HepG2 (cell line): Measurements from ENCODE around the gene GRIN3B. TPM values are rescaled to one million over a fixed set of nuclear protein-coding genes. Genes with fewer than 3 reads are reported as not detected.

Source experiments
- ADNP ChIP-seq: sonication (generic); formaldehyde crosslinking; IDR thresholded peaks from 2 replicates; pipeline ENCODE4 v1.4.0; 2020; ENCODE audit warnings: missing genetic modification reagents
- ARNT2 ChIP-seq: sonication (generic); formaldehyde crosslinking; IDR thresholded peaks from 2 replicates; pipeline ENCODE4 v1.8.0; 2022; ENCODE audit warnings: mild to moderate bottlenecking, low read depth, missing genetic modification reagents, moderate library complexity
- CBX2 ChIP-seq, 2 experiments: fragments of 200-600 bp in 1 of 2; sonication (generic); formaldehyde crosslinking in 1 of 2; IDR thresholded peaks; 2 replicates each; pipeline versions ENCODE4 v1.7.0 to v1.8.1; 2018 to 2022; ENCODE audit warnings: low read depth in 2 of 2, low read length in 1 of 2, mild to moderate bottlenecking in 1 of 2, missing genetic modification reagents in 1 of 2
- EEA1 ChIP-seq: sonication (generic); formaldehyde crosslinking; IDR thresholded peaks from 2 replicates; pipeline ENCODE4 v1.5.1; 2020; ENCODE audit warnings: mild to moderate bottlenecking, missing genetic modification reagents, borderline replicate concordance
- GABPA ChIP-seq, 2 experiments: IDR thresholded peaks; 2 replicates each; pipeline ENCODE4 v1.6.1; 2011 to 2016; ENCODE audit warnings: low read depth in 2 of 2, low read length in 1 of 2, missing biosample characterization in 1 of 2, missing genetic modification characterization in 1 of 2
- HNRNPH1 ChIP-seq: fragments of 200-400 bp; formaldehyde crosslinking; optimal IDR thresholded peaks from 2 replicates; pipeline ENCODE3; 2017; ENCODE audit warnings: mild to moderate bottlenecking, low read depth, low read length
- NFYC ChIP-seq: IDR thresholded peaks from 2 replicates; pipeline ENCODE4 v1.6.1; 2016; ENCODE audit warnings: missing genetic modification reagents, missing compliant biosample characterization
- PHF8 ChIP-seq: sonication (generic); formaldehyde crosslinking; IDR thresholded peaks from 2 replicates; pipeline ENCODE4 v1.5.0; 2020; ENCODE audit warnings: missing genetic modification reagents
- PITX1 ChIP-seq: sonication (generic); formaldehyde crosslinking; IDR thresholded peaks from 2 replicates; pipeline ENCODE4 v1.5.1; 2020; ENCODE audit warnings: mild to moderate bottlenecking, missing genetic modification reagents
- RBM39 ChIP-seq: fragments of 200-400 bp; formaldehyde crosslinking; IDR thresholded peaks from one replicate; pipeline ENCODE4 v1.6.1; 2018; ENCODE audit warnings: antibody characterized with exemption, mild to moderate bottlenecking, low read depth, low read length; ENCODE audit not compliant: poor library complexity, severe bottlenecking
- RFX5 ChIP-seq: IDR thresholded peaks from 2 replicates; pipeline ENCODE4 v1.6.1; 2011; ENCODE audit warnings: low read depth, low read length, improper control_type of control experiment
- SAP130 ChIP-seq: IDR thresholded peaks from 2 replicates; pipeline ENCODE4 v1.6.1; 2016; ENCODE audit warnings: low read depth
- SMYD3 ChIP-seq: sonication (generic); formaldehyde crosslinking; IDR thresholded peaks from 2 replicates; pipeline ENCODE4 v1.8.1; 2023; ENCODE audit warnings: mild to moderate bottlenecking, missing genetic modification reagents
- SP1 ChIP-seq, 2 experiments: fragments of 450-650 bp in 1 of 2; sonication (generic) in 1 of 2; formaldehyde crosslinking in 1 of 2; IDR thresholded peaks; 2 replicates each; pipeline versions ENCODE4 v1.4.0 to v1.6.1; 2016 to 2020; ENCODE audit warnings: missing genetic modification reagents in 1 of 2
- TBX3 ChIP-seq: fragments of 450-650 bp; IDR thresholded peaks from 2 replicates; pipeline ENCODE4 v1.6.1; 2017; ENCODE audit warnings: antibody characterized with exemption, mild to moderate bottlenecking, inconsistent platforms, borderline replicate concordance
- YY1 ChIP-seq: IDR thresholded peaks from 2 replicates; pipeline ENCODE4 v1.6.1; 2011; ENCODE audit warnings: low read length, low read depth, moderate library complexity, mild to moderate bottlenecking; ENCODE audit not compliant: insufficient read depth, insufficient replicate concordance
- ZC3H13 ChIP-seq: sonication (generic); formaldehyde crosslinking; IDR thresholded peaks from 2 replicates; pipeline ENCODE4 v1.8.1; 2023; ENCODE audit warnings: mild to moderate bottlenecking, missing genetic modification reagents, moderate library complexity
- ZNF205 ChIP-seq: IDR thresholded peaks from 2 replicates; pipeline ENCODE4 v1.6.1; 2018; ENCODE audit warnings: missing biosample characterization, missing genetic modification reagents
- ZNF354B ChIP-seq: sonication (generic); formaldehyde crosslinking; IDR thresholded peaks from 2 replicates; pipeline ENCODE4 v1.8.0; 2022; ENCODE audit warnings: mild to moderate bottlenecking, missing genetic modification reagents
- ZNF430 ChIP-seq: sonication (generic); formaldehyde crosslinking; IDR thresholded peaks from 2 replicates; pipeline ENCODE4 v1.9.0; 2021; ENCODE audit warnings: mild to moderate bottlenecking, missing genetic modification reagents
- ZNF556 ChIP-seq: sonication (generic); formaldehyde crosslinking; IDR thresholded peaks from 2 replicates; pipeline ENCODE4 v1.4.0; 2020; ENCODE audit warnings: mild to moderate bottlenecking, missing genetic modification reagents, borderline replicate concordance
- ZNF782 ChIP-seq: sonication (generic); formaldehyde crosslinking; IDR thresholded peaks from 2 replicates; pipeline ENCODE4 v1.4.0; 2020; ENCODE audit warnings: missing genetic modification reagents, mild to moderate bottlenecking, borderline replicate concordance
- ZNF788 ChIP-seq: sonication (generic); formaldehyde crosslinking; IDR thresholded peaks from 2 replicates; pipeline ENCODE4 v1.5.0; 2020; ENCODE audit warnings: mild to moderate bottlenecking, missing genetic modification reagents, borderline replicate concordance
- ZSCAN25 ChIP-seq: sonication (generic); formaldehyde crosslinking; IDR thresholded peaks from 2 replicates; pipeline ENCODE4 v1.8.0; 2022; ENCODE audit warnings: mild to moderate bottlenecking, missing genetic modification reagents
- ZSCAN29 ChIP-seq: sonication (generic); formaldehyde crosslinking; conservative IDR thresholded peaks from 2 replicates; pipeline ENCODE4 v1.4.0; 2020; ENCODE audit warnings: mild to moderate bottlenecking, missing genetic modification reagents
- polyA plus RNA-seq, 8 experiments: library from polyadenylated mRNA; depleted of rRNA in 3 of 8; stranded (reverse) in 7 of 8; unstranded in 1 of 8; fragments of >200 nt; fragmentation: Illumina TruSeq in 4 of 8; extraction: Trizol in 4 of 8; gene quantifications; 2 replicates each; pipeline versions ENCODE4 v1.2.1 to v1.2.3, GENCODE V29; 2011 to 2016; ENCODE audit warnings: low read depth in 4 of 8, missing spikeins in 1 of 8, mixed read lengths in 1 of 8; ENCODE audit not compliant: insufficient read depth in 1 of 8
- total RNA-seq, 5 experiments: library from RNA; depleted of rRNA; stranded (reverse); fragments of >200 nt; fragmentation: Illumina TruSeq; extraction: Trizol; gene quantifications; 2 replicates each; pipeline ENCODE4 v1.2.3, GENCODE V29; 2016; ENCODE audit warnings: low read depth in 1 of 5
- TF ChIP-seq, protein P1 (sequence below): sonication (generic); formaldehyde crosslinking; IDR thresholded peaks from 2 replicates; pipeline ENCODE4 v1.8.0; 2022; ENCODE audit warnings: mild to moderate bottlenecking, missing genetic modification reagents
- TF ChIP-seq, protein P2 (sequence below): IDR thresholded peaks from 2 replicates; pipeline ENCODE4 v1.6.1; 2012; ENCODE audit warnings: low read length, improper control_type of control experiment

The GRIN3B gene
- total and polyA plus RNA-seq, 2 of the 13 experiments (the other 11 are each of a cell fraction or from before 2014, with no cell fraction given), result 0.07 to 0.20 TPM

DNA sequence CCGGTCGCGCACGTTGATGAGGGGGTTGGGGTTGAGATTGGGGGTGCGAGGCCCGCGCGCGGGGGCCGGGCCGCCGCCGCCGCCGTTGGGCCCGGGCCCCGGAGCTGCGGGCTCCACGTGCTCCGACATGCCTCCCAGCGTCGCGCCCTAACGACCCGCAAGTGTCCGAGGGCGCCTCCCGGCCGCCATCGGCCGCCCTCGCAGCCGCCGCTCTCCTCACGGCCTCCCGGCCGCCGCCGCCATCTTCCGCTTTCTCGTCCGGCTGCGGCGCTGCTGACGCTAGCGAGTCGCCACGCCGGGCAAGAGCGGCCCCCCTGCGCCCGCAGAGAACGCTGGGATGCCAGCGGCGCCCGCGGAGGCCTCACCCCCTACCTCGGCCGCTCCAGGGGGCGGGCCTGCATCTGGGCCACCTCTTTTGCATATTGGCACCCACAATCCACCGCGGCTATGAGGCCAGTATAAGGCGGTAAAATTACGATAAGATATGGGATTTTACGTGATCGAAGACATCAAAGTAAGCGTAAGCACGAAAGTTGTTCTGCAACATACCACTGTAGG, 20.7 kb downstream of the GRIN3B start, which contains the start of gene TMEM259 (continued):
- no peak for TF ChIP-seq CBX2 (IDR thresholded peaks at IDR 0.05; ENCODE audit: low read depth, low read length)
- TF ChIP-seq CBX2 (CRISPR knock-in tag; IDR thresholded peaks at IDR 0.05; ENCODE audit: low read depth), result no peak
- TF ChIP-seq YY1, result peak; percentile 97
- no peak for TF ChIP-seq NFYC
- no peak for TF ChIP-seq RFX5
- TF ChIP-seq ZNF205 (CRISPR knock-in tag), result no peak
- no peak for TF ChIP-seq SP1 (IDR thresholded peaks at IDR 0.05)
- peak; percentile 48; the same call in 1 of the 2 replicates for TF ChIP-seq SP1 (CRISPR knock-in tag; IDR thresholded peaks at IDR 0.05)
- no peak for TF ChIP-seq ADNP
- TF ChIP-seq ZNF430, result no peak
- TF ChIP-seq ARNT2 (CRISPR knock-in tag), result peak; percentile 22; the same call in 1 of the 2 replicates
- TF ChIP-seq ZSCAN29 (CRISPR knock-in tag), result 0 out of 2 replicates have a peak, but pooled peaks have one; percentile 55
- TF ChIP-seq PHF8, result peak; percentile 72
- TF ChIP-seq RBM39, result peak; percentile 48
- TF ChIP-seq SMYD3 (CRISPR knock-in tag), result no peak
- TF ChIP-seq, protein P1, sequence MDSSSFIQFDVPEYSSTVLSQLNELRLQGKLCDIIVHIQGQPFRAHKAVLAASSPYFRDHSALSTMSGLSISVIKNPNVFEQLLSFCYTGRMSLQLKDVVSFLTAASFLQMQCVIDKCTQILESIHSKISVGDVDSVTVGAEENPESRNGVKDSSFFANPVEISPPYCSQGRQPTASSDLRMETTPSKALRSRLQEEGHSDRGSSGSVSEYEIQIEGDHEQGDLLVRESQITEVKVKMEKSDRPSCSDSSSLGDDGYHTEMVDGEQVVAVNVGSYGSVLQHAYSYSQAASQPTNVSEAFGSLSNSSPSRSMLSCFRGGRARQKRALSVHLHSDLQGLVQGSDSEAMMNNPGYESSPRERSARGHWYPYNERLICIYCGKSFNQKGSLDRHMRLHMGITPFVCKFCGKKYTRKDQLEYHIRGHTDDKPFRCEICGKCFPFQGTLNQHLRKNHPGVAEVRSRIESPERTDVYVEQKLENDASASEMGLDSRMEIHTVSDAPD, result 0 out of 2 replicates have a peak, but pooled peaks have one; percentile 57
- peak; percentile 60; the same call in 1 of the 2 replicates for TF ChIP-seq ZNF556 (CRISPR knock-in tag)
- no peak for TF ChIP-seq PITX1 (CRISPR knock-in tag)
- peak; percentile 36 for TF ChIP-seq GABPA (IDR thresholded peaks at IDR 0.05; ENCODE audit: low read depth, low read length)
- no peak for TF ChIP-seq GABPA (CRISPR knock-in tag; IDR thresholded peaks at IDR 0.05; ENCODE audit: low read depth)
- TF ChIP-seq, protein P2, sequence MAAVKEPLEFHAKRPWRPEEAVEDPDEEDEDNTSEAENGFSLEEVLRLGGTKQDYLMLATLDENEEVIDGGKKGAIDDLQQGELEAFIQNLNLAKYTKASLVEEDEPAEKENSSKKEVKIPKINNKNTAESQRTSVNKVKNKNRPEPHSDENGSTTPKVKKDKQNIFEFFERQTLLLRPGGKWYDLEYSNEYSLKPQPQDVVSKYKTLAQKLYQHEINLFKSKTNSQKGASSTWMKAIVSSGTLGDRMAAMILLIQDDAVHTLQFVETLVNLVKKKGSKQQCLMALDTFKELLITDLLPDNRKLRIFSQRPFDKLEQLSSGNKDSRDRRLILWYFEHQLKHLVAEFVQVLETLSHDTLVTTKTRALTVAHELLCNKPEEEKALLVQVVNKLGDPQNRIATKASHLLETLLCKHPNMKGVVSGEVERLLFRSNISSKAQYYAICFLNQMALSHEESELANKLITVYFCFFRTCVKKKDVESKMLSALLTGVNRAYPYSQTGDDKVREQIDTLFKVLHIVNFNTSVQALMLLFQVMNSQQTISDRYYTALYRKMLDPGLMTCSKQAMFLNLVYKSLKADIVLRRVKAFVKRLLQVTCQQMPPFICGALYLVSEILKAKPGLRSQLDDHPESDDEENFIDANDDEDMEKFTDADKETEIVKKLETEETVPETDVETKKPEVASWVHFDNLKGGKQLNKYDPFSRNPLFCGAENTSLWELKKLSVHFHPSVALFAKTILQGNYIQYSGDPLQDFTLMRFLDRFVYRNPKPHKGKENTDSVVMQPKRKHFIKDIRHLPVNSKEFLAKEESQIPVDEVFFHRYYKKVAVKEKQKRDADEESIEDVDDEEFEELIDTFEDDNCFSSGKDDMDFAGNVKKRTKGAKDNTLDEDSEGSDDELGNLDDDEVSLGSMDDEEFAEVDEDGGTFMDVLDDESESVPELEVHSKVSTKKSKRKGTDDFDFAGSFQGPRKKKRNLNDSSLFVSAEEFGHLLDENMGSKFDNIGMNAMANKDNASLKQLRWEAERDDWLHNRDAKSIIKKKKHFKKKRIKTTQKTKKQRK, result no peak
- TF ChIP-seq ZNF788 (CRISPR knock-in tag), result peak; percentile 29; the same call in 1 of the 2 replicates
- no peak for TF ChIP-seq ZNF354B (CRISPR knock-in tag)
- TF ChIP-seq HNRNPH1, result no peak
- no peak for TF ChIP-seq ZC3H13
- no peak for TF ChIP-seq TBX3
- no peak; the same call in 1 of the 2 replicates for TF ChIP-seq ZSCAN25 (CRISPR knock-in tag)
- TF ChIP-seq SAP130, result peak; percentile 85
- TF ChIP-seq EEA1, result no peak
- no peak for TF ChIP-seq ZNF782 (CRISPR knock-in tag)
